Measurements from ENCODE around the gene MEPE. TPM values are rescaled to one million over a fixed set of nuclear protein-coding genes. Genes with fewer than 3 reads are reported as not detected.
A peak's percentile ranks its signal among the peaks of the same experiment; 100 is the strongest.

Gene MEPE
- total RNA-seq, 1 experiment from 2014 or later = not detected

DNA sequence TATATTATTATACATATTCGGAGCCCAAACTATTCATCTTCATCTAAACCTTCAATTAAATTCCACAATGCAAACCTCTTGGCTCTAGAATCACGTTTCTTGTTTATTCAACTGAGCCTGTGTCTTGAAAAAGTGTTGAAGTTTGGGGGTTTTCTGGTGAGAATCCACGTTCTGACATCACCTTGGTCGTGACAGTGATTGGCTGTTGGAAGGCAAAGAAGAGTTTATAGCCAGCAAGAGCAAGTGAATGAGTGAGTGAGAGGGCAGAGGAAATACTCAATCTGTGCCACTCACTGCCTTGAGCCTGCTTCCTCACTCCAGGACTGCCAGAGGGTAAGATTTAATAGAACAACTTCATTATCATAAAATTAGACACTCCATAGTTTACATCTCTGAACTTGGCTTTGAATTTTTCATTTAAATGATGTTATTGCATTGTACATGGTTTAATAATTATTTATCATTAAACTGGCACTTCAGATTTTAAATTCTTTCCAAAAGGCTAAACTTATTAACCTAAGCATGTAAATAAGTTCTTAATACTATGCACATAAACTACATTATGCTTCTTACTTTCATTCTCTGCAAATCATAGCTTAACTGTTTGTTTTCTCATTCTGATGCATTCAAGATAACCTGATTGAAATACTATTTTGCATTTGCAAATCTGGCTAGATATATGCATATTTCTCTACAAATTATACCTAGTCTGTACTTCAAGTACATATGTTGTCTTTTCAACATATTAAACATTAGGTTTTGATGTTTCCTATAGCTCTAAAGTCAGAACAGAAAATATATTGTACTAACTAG is 33.3 kb upstream of the MEPE start, which contains the start of gene IBSP:
TSS of gene IBSP (plus strand) at position 254 of the 813 bp plus-strand sequence. CDS start 2,808 bp downstream, outside the sequence.
- no peak within 1 kb of the TSS for H3K4me3 ChIP-seq (replicated peaks in 1 of 2; ENCODE audit: low read depth in 1 of 2, low read length in 2 of 2)
- DNase-seq (ENCODE audit: low read depth, low spot score) (no peak), ATAC-seq (no peak)
- no peaks in the 10 kb centered on the region for H3K4me1 ChIP-seq (ENCODE audit: control insufficient read depth in 1 of 2, insufficient read depth in 2 of 2, low read length in 2 of 2)
- no peak within 1 kb of the TSS for H3K9ac ChIP-seq (ENCODE audit: low read length)
- H2AFZ ChIP-seq (ENCODE audit: low read depth, low read length, poor library complexity, severe bottlenecking) = no peak within 1 kb of the TSS
- ChIA-PET RAD21 (ENCODE audit: low non-redundant PET in 1 of 2, low total read pairs in 2 of 2, uncharacterized antibody in 2 of 2, unreplicated experiment in 2 of 2) (no interaction called here), CTCF (no interaction called here), POLR2A (no interaction called here)
- H3K9me2 ChIP-seq (ENCODE audit: insufficient read depth) = no peaks in the 10 kb centered on the region
- no peak within 1 kb of the TSS for H3K4me2 ChIP-seq (ENCODE audit: low read length)
- intact Hi-C loops (cut with micrococcal nuclease) = no loop called here
- no peaks in the 10 kb centered on the region for H3K79me2 ChIP-seq (ENCODE audit: insufficient read depth, low read length)
- H3K36me3 ChIP-seq (ENCODE audit: control insufficient read depth in 1 of 2, insufficient read depth in 2 of 2, low read length in 2 of 2) = no peaks in the 10 kb centered on the region
- BruUV-seq (replicated peaks) = no TSS peak
- TF ChIP-seq CBX3 (IDR thresholded peaks at IDR 0.05; ENCODE audit: low read depth) (no peak), SIN3A (IDR thresholded peaks at IDR 0.05; ENCODE audit: low read depth) (no peak)
- no peaks in the 10 kb centered on the region for H3K9me3 ChIP-seq (ENCODE audit: control insufficient read depth in 1 of 2, insufficient read depth in 1 of 2, low read depth in 1 of 2, low read length in 2 of 2)
- H4K20me1 ChIP-seq (ENCODE audit: insufficient read depth) = no peaks in the 10 kb centered on the region
- no peak within 1 kb of the TSS for H3K27ac ChIP-seq (ENCODE audit: low read depth, low read length)
- H3K27me3 ChIP-seq (ENCODE audit: insufficient read depth, low read length) = no peaks in the 10 kb centered on the region

DNA sequence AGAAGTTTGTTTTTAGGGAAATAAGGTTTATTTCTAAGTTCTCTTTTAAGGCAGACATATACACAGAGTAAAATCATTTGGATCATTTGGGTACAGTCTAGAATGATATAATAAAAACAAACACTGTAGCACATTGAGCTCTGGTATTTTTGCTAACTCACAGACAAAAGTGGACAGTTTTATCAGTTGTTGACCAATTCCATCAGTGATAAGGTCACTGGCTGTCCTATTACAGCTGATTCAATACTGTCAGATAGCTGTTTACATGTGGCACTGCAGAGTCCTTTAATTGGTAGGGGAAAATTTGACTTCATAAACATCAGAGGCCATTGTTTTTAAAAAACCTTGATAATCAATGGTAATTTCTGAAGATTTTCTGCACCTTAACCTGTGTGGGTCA is 29.9 kb upstream of the MEPE start:
- H3K79me2 ChIP-seq (ENCODE audit: insufficient read depth, low read length) = no peaks in the 10 kb centered on the region
- H2AFZ ChIP-seq (ENCODE audit: low read depth, low read length, poor library complexity, severe bottlenecking) = peak overlapping the region; percentile 37
- ChIA-PET POLR2A (no interaction called here), CTCF (no interaction called here), RAD21 (ENCODE audit: low non-redundant PET in 1 of 2, low total read pairs in 2 of 2, uncharacterized antibody in 2 of 2, unreplicated experiment in 2 of 2) (no interaction called here)
- intact Hi-C loops (cut with micrococcal nuclease) = no loop called here
- H3K9ac ChIP-seq (ENCODE audit: low read length) = no peak overlapping the region
- DNase-seq (ENCODE audit: low read depth, low spot score) (no peak), ATAC-seq (no peak)
- H3K9me3 ChIP-seq (ENCODE audit: control insufficient read depth in 1 of 2, insufficient read depth in 1 of 2, low read depth in 1 of 2, low read length in 2 of 2) = no peaks in the 10 kb centered on the region
- no peaks in the 10 kb centered on the region for H3K4me1 ChIP-seq (ENCODE audit: control insufficient read depth in 1 of 2, insufficient read depth in 2 of 2, low read length in 2 of 2)
- H3K27ac ChIP-seq (ENCODE audit: low read depth, low read length) = no peak overlapping the region
- H4K20me1 ChIP-seq (ENCODE audit: insufficient read depth) = no peaks in the 10 kb centered on the region
- TF ChIP-seq ELF1 (IDR thresholded peaks at IDR 0.05; ENCODE audit: borderline replicate concordance, low read depth) (no peak), POLR2A (IDR thresholded peaks at IDR 0.05; ENCODE audit: borderline replicate concordance, extremely low read depth, insufficient read depth, insufficient read length) (no peak), CEBPB (IDR thresholded peaks at IDR 0.05; ENCODE audit: low read depth) (no peak), EZH2 (IDR thresholded peaks at IDR 0.05) (no peak), SRF (IDR thresholded peaks at IDR 0.05; ENCODE audit: low read depth) (no peak)
- TF ChIP-seq, protein P1, sequence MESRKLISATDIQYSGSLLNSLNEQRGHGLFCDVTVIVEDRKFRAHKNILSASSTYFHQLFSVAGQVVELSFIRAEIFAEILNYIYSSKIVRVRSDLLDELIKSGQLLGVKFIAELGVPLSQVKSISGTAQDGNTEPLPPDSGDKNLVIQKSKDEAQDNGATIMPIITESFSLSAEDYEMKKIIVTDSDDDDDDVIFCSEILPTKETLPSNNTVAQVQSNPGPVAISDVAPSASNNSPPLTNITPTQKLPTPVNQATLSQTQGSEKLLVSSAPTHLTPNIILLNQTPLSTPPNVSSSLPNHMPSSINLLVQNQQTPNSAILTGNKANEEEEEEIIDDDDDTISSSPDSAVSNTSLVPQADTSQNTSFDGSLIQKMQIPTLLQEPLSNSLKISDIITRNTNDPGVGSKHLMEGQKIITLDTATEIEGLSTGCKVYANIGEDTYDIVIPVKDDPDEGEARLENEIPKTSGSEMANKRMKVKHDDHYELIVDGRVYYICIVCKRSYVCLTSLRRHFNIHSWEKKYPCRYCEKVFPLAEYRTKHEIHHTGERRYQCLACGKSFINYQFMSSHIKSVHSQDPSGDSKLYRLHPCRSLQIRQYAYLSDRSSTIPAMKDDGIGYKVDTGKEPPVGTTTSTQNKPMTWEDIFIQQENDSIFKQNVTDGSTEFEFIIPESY (IDR thresholded peaks at IDR 0.05; ENCODE audit: extremely low read depth, insufficient replicate concordance, low read length) = no peak
- TF ChIP-seq, protein P2, sequence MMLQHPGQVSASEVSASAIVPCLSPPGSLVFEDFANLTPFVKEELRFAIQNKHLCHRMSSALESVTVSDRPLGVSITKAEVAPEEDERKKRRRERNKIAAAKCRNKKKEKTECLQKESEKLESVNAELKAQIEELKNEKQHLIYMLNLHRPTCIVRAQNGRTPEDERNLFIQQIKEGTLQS (IDR thresholded peaks at IDR 0.05) = no peak
- no peaks in the 10 kb centered on the region for H3K36me3 ChIP-seq (ENCODE audit: control insufficient read depth in 1 of 2, insufficient read depth in 2 of 2, low read length in 2 of 2)
- no peaks in the 10 kb centered on the region for H3K27me3 ChIP-seq (ENCODE audit: insufficient read depth, low read length)
- no peaks in the 10 kb centered on the region for H3K9me2 ChIP-seq (ENCODE audit: insufficient read depth)
- BruUV-seq (replicated peaks) = no TSS peak
- H3K4me3 ChIP-seq (replicated peaks in 1 of 2; ENCODE audit: low read depth in 1 of 2, low read length in 2 of 2) = no peak overlapping the region
- H3K4me2 ChIP-seq (ENCODE audit: low read length) = no peak overlapping the region
